OCI-LY7 (cell line): ENCODE results near the gene SELENOV. TPM values are rescaled to one million over a fixed set of nuclear protein-coding genes. Genes with fewer than 3 reads are reported as not detected.

Source experiments
- BruUV-seq: library from RNA; stranded (reverse); fragments of 400-500 nt; replicated peaks from 2 replicates; lab custom pipeline; 2021; lab: Mats Ljungman, UMichigan
- CTCF ChIA-PET: fragments of 300-600 bp; sonication (Branson Sonifier 250); formaldehyde crosslinking; loops from one replicate; lab custom pipeline; 2022; ENCODE audit warnings: antibody characterized with exemption; ENCODE audit not compliant: unreplicated experiment; lab: Charles Lee
- POLR2A ChIA-PET: fragments of 300-600 bp; sonication (Branson Sonifier 250); formaldehyde crosslinking; loops from one replicate; lab custom pipeline; 2022; ENCODE audit warnings: antibody characterized with exemption; lab: Charles Lee
- DNase-seq: peaks from one replicate; pipeline ENCODE4 v3.0.0-alpha.2; 2015; ENCODE audit warnings: low spot score
- H2AFZ ChIP-seq: fragments of 200-600 bp; sonication (generic), shearing (Covaris generic); 2 replicates; pipeline ENCODE4 v1.6.1; 2014; ENCODE audit warnings: mild to moderate bottlenecking, antibody characterized with exemption, low read length, moderate library complexity
- H3K27ac ChIP-seq: fragments of 200-600 bp; sonication (generic); 2 replicates; pipeline ENCODE4 v1.5.1; 2014; ENCODE audit warnings: mixed run types, low read depth, mild to moderate bottlenecking, moderate library complexity, low read length, inconsistent platforms; ENCODE audit not compliant: poor library complexity, severe bottlenecking
- H3K36me3 ChIP-seq: fragments of 200-600 bp; sonication (generic); 2 replicates; pipeline ENCODE4 v1.6.1; 2014; ENCODE audit warnings: mild to moderate bottlenecking, antibody characterized with exemption, low read length, moderate library complexity, mixed read lengths; ENCODE audit not compliant: insufficient read depth
- H3K4me1 ChIP-seq: fragments of 200-600 bp; sonication (generic); 2 replicates; pipeline ENCODE4 v1.5.1; 2014; ENCODE audit warnings: mild to moderate bottlenecking, low read length; ENCODE audit not compliant: insufficient read depth, poor library complexity, severe bottlenecking
- H3K4me2 ChIP-seq: fragments of 200-600 bp; sonication (generic); 2 replicates; pipeline ENCODE4 v1.6.1; 2014; ENCODE audit warnings: mild to moderate bottlenecking, low read length
- H3K4me3 ChIP-seq: fragments of 200-600 bp; sonication (generic); 2 replicates; pipeline ENCODE4 v1.5.1; 2014; ENCODE audit warnings: mild to moderate bottlenecking, low read depth, low read length; ENCODE audit not compliant: poor library complexity, severe bottlenecking
- H3K79me2 ChIP-seq: fragments of 200-600 bp; sonication (generic); 2 replicates; pipeline ENCODE4 v1.6.1; 2016; ENCODE audit warnings: low read depth, mild to moderate bottlenecking, low read length, moderate library complexity, mixed read lengths; ENCODE audit not compliant: insufficient read depth
- H3K9me2 ChIP-seq: fragments of 200-600 bp; sonication (generic); 2 replicates; pipeline ENCODE4 v1.6.1; 2016; ENCODE audit warnings: mild to moderate bottlenecking, low read length, mixed read lengths; ENCODE audit not compliant: insufficient read depth
- H3K9me3 ChIP-seq: fragments of 200-600 bp; sonication (generic); 2 replicates; pipeline ENCODE4 v1.6.1; 2014; ENCODE audit warnings: mild to moderate bottlenecking, mixed run types, low read length, mixed read lengths
- H4K20me1 ChIP-seq: fragments of 200-600 bp; sonication (generic); 2 replicates; pipeline ENCODE4 v1.6.1; 2014; ENCODE audit warnings: mild to moderate bottlenecking, antibody characterized with exemption, low read length, moderate library complexity, mixed read lengths; ENCODE audit not compliant: insufficient read depth
- EZH2phosphoT487 ChIP-seq: fragments of 200-600 bp; sonication (generic); IDR thresholded peaks from 2 replicates; pipeline ENCODE4 v1.6.1; 2018; ENCODE audit warnings: low read depth, borderline replicate concordance, mild to moderate bottlenecking, mixed run types, antibody characterized with exemption, low read length, moderate library complexity, mixed read lengths
- intact Hi-C: fragments of 100-400 bp; cut with micrococcal nuclease; formaldehyde crosslinking; loops from one replicate; pipeline ENCODE4 v1.10.0; 2022; ENCODE audit not compliant: unreplicated experiment
- total RNA-seq, 2 experiments: library from RNA; depleted of rRNA in 1 of 2; stranded (reverse); fragments of >200 nt in 1 of 2; shearing (Covaris generic) in 1 of 2; gene quantifications; 2 replicates each; pipeline ENCODE4 v1.2.3, GENCODE V29; 2014 to 2022
- TF ChIP-seq, protein P1 (sequence below): fragments of 200-600 bp; sonication (generic); conservative IDR thresholded peaks from 2 replicates; pipeline ENCODE4 v1.5.1; 2014; ENCODE audit warnings: mild to moderate bottlenecking, antibody characterized with exemption, low read length, moderate library complexity, mixed read lengths

Gene SELENOV
- total RNA-seq, 2 experiments from 2014 or later = not detected

DNA sequence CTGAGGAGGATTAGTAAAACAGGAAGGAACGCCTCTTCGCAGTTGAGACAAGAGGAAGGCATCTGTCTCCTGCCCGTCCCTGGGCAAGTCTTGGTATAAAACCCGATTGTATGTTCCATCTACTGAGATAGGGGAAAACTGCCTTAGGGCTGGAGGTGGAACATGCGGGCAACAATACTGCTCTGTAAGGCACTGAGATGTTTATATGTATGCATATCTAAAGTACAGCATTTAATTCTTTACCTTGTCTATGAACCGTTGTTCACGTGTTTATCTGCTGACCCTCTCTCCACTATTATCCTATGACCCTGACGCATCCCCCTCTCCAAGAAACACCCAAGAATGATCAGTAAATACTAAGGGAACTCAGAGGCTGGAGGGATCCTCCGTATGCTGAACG lies 35.0 kb upstream of the SELENOV start:
- Histone ChIP-seq H3K4me2 (peak overlapping the region; percentile 69), H3K4me1 (peaks cover 17% of the 10 kb centered on the region), H3K79me2 (peaks cover 21% of the 10 kb centered on the region), H4K20me1 (no peaks in the 10 kb centered on the region), H3K9me2 (no peaks in the 10 kb centered on the region), H3K9me3 (no peaks in the 10 kb centered on the region), H3K4me3 (peak overlapping the region; percentile 91), H2AFZ (peak overlapping the region; percentile 70; the same call in 1 of the 2 replicates), H3K27ac (peak overlapping the region; percentile 57), H3K36me3 (peaks cover 47% of the 10 kb centered on the region)
- DNase-seq = peak; percentile 22
- POLR2A ChIA-PET = interaction anchor here (1.2 kb wide), 2 partner anchors 32 to 41 kb away, joined by 4 to 9 read pairs; no protein-coding TSS in a partner anchor
- intact Hi-C loops = loop anchor here (1.0 kb wide), 1 partner anchor 35 kb away; the partner anchor contains the start of gene SUPT5H
- TF ChIP-seq, protein P1, sequence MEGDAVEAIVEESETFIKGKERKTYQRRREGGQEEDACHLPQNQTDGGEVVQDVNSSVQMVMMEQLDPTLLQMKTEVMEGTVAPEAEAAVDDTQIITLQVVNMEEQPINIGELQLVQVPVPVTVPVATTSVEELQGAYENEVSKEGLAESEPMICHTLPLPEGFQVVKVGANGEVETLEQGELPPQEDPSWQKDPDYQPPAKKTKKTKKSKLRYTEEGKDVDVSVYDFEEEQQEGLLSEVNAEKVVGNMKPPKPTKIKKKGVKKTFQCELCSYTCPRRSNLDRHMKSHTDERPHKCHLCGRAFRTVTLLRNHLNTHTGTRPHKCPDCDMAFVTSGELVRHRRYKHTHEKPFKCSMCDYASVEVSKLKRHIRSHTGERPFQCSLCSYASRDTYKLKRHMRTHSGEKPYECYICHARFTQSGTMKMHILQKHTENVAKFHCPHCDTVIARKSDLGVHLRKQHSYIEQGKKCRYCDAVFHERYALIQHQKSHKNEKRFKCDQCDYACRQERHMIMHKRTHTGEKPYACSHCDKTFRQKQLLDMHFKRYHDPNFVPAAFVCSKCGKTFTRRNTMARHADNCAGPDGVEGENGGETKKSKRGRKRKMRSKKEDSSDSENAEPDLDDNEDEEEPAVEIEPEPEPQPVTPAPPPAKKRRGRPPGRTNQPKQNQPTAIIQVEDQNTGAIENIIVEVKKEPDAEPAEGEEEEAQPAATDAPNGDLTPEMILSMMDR = no peak
- no peak for TF ChIP-seq EZH2phosphoT487
- no TSS peak for BruUV-seq
- CTCF ChIA-PET = interaction anchor here (1.0 kb wide), 1 partner anchor 19 kb away, joined by 3 read pairs; the partner anchor contains the start of gene DLL3

DNA sequence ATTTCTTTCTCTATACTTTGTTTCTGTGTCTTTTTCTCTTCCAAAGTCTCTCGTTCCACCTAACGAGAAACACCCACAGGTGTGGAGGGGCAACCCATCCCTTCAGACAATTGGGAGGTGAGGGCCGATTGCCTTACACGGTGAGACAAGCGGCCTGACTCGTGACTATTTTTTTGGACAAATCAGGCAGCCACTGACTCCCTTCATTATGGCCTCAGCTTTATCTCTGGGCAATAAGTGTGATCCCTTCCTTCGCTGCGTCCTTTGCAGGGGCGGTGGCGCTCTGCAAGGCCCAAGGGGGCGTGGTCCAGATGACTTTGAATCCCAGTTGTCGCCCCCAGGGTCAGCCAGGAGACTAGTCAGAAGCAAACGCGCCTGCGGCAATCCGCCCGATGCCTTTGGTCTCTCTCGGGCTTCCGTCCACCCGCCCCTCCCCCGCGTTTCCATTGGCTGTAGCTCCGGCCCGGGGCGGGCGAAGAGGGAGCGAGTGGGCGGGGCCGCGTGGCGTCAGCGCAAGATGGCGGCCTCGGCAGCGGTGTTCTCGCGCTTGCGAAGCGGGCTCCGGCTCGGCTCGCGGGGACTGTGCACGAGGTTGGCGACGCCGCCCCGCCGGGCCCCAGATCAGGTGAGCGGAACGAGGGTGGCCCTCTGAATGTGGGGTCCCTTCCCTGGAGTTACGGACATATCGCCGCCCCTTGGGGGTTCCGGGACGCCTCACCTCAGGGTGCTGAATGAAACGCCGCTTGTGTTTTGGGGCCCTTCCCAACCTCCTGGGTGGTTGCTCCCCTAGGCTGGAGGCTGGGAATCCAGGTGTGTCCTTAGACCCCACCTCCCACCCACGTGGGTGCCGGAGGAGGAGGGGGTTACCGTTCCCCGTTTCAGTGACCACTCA lies 34.4 kb upstream of the SELENOV start, which contains the start of gene TIMM50:
Gene TIMM50, plus strand, starts transcription at position 502 of the 892 bp plus-strand sequence. Its CDS starts 16 bp downstream, at position 518.
- intact Hi-C loops = loop anchor here (1.0 kb wide), 1 partner anchor 35 kb away; the partner anchor contains the start of gene SUPT5H
- peak within 1 kb of the TSS; percentile 70; the same call in 1 of the 2 replicates for H2AFZ ChIP-seq
- DNase-seq = peak; percentile 98
- H3K36me3 ChIP-seq = peaks cover 47% of the 10 kb centered on the region
- H3K4me2 ChIP-seq = peak within 1 kb of the TSS; percentile 98
- peak within 1 kb of the TSS; percentile 91 for H3K4me3 ChIP-seq
- POLR2A ChIA-PET = interaction anchor here (0.6 to 1.2 kb wide), 3 partner anchors 33 to 1783 kb away, joined by 3 to 9 read pairs (median 4); no protein-coding TSS in a partner anchor
- peaks cover 17% of the 10 kb centered on the region for H3K4me1 ChIP-seq
- no peaks in the 10 kb centered on the region for H3K9me2 ChIP-seq
- CTCF ChIA-PET = interaction anchor here (0.5 to 1.0 kb wide), 4 partner anchors 18 to 79 kb away, joined by 3 to 15 read pairs (median 8); partner anchors contain the start of gene DLL3
- H3K79me2 ChIP-seq = peaks cover 21% of the 10 kb centered on the region
- no peaks in the 10 kb centered on the region for H3K9me3 ChIP-seq
- TF ChIP-seq, protein P1 = no peak
- no peak for TF ChIP-seq EZH2phosphoT487
- H4K20me1 ChIP-seq = no peaks in the 10 kb centered on the region
- H3K27ac ChIP-seq = peak within 1 kb of the TSS; percentile 57
- TSS peak; percentile 67 for BruUV-seq
